ENCODE results near the gene RB1.

RB1 gene

GRCh38 chr13:48266150-48266549 lies 37.4 kb upstream of the RB1 start:
- Histone ChIP-seq H3K27ac (ENCODE audit: insufficient read depth, low read depth, low read length, poor library complexity, severe bottlenecking) (no peak overlapping the region), H3K27me3 (ENCODE audit: control insufficient read depth, insufficient read depth, low read length, poor library complexity, severe bottlenecking) (no peaks in the 10 kb centered on the region), H3K4me3 (ENCODE audit: insufficient read depth, low read depth, low read length) (no peak overlapping the region), H3K4me1 (ENCODE audit: control insufficient read depth, insufficient read depth, low read length) (peaks cover 4% of the 10 kb centered on the region), H3K9me3 (ENCODE audit: control insufficient read depth, low read length) (no peaks in the 10 kb centered on the region), H3K36me3 (ENCODE audit: control insufficient read depth, insufficient read depth, low read length) (peaks cover 7% of the 10 kb centered on the region)

DNA sequence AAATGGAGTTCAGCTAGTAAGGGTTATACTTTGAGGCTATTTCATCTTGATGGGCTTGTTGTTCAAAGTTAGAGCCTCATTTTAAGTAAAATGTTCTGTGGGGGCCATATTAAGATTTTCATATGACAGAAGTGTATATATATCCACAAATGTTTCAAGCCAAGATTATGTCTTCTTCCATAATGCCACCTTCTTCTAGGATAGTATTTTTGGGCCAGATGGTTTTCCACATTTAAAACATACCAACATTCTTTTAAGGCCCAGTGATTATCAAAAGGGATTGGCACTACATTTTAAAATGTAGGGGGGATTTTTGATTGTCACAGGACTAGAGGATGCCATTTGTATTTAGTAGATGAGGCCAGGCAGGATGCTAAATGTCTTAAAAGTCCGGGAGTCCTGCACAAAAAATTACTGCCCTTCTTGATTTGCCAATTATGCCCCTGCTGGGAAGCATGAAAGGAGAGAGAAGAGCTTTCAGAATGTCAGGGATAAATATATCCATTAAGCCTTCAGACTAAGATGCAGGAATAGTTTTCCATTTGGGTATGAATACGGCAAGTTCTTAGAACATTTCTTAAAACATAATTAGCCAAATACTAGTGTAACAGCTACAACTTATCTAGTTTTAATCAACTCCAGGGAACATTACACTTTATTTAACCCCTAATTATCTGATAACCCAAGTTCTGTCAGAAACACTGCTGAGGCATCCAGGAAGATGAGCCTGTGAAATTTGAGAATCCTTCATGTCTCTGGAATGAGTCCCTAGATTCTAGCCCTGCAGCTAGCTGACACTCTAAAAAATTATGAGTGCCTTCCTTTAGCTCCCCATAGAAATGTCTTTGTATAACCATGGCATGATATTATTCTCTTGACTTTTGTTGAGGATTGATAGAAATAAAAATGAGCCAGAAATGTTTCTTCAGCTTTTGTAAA lies 36.6 kb upstream of the RB1 start:
- Histone ChIP-seq H3K4me1 (ENCODE audit: control insufficient read depth, insufficient read depth, low read length) (peaks cover 4% of the 10 kb centered on the region), H3K4me3 (ENCODE audit: insufficient read depth, low read depth, low read length) (no peak overlapping the region), H3K36me3 (ENCODE audit: control insufficient read depth, insufficient read depth, low read length) (peaks cover 7% of the 10 kb centered on the region), H3K9me3 (ENCODE audit: control insufficient read depth, low read length) (no peaks in the 10 kb centered on the region), H3K27me3 (ENCODE audit: control insufficient read depth, insufficient read depth, low read length, poor library complexity, severe bottlenecking) (no peaks in the 10 kb centered on the region), H3K27ac (ENCODE audit: insufficient read depth, low read depth, low read length, poor library complexity, severe bottlenecking) (no peak overlapping the region)
- WGBS, 2 experiments: 90% methylated on average over 2 of the region's 2 CpGs

GRCh38 chr13:48268019-48268418 lies 35.5 kb upstream of the RB1 start:
- H3K36me3 ChIP-seq (ENCODE audit: control insufficient read depth, insufficient read depth, low read length): no peaks in the 10 kb centered on the region
- 92 to 95% methylated on average over 4 of the region's 4 CpGs for WGBS, 2 experiments
- no peaks in the 10 kb centered on the region for H3K27me3 ChIP-seq (ENCODE audit: control insufficient read depth, insufficient read depth, low read length, poor library complexity, severe bottlenecking)
- no peaks in the 10 kb centered on the region for H3K9me3 ChIP-seq (ENCODE audit: control insufficient read depth, low read length)
- H3K27ac ChIP-seq (ENCODE audit: insufficient read depth, low read depth, low read length, poor library complexity, severe bottlenecking): no peak overlapping the region
- peaks cover 4% of the 10 kb centered on the region for H3K4me1 ChIP-seq (ENCODE audit: control insufficient read depth, insufficient read depth, low read length)
- no peak overlapping the region for H3K4me3 ChIP-seq (ENCODE audit: insufficient read depth, low read depth, low read length)

- H3K27ac ChIP-seq (ENCODE audit: insufficient read depth, low read depth, low read length, poor library complexity, severe bottlenecking): no peak overlapping the region
- no peak overlapping the region for H3K4me3 ChIP-seq (ENCODE audit: insufficient read depth, low read depth, low read length)
- H3K4me1 ChIP-seq (ENCODE audit: control insufficient read depth, insufficient read depth, low read length): no peaks in the 10 kb centered on the region
- H3K9me3 ChIP-seq (ENCODE audit: control insufficient read depth, low read length): no peaks in the 10 kb centered on the region
- no peaks in the 10 kb centered on the region for H3K36me3 ChIP-seq (ENCODE audit: control insufficient read depth, insufficient read depth, low read length)
- WGBS, 2 experiments: 90 to 91% methylated on average over 4 of the region's 4 CpGs
- no peaks in the 10 kb centered on the region for H3K27me3 ChIP-seq (ENCODE audit: control insufficient read depth, insufficient read depth, low read length, poor library complexity, severe bottlenecking)
These were observed 30.2 kb upstream of the RB1 start for GRCh38 chr13:48273346-48273745.

DNA sequence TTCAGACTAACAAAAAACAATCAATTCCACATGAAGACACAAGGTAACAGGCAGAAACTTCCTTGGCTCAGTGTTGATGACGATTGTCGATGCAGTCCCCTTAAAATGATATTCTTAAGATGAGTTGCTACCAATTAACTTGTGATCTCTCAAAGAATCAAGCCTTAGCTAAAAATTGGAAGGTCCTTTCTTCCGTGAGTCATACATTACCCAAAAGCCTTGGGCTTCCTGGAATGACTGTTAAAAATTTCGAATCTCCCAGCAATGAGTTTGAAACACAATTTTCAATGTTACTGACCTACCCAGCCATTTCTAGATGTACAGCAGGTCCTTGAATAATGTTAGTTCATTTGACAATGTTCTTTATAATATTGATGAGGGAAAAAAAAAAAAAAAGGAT lies 28.0 kb upstream of the RB1 start:
- H3K27me3 ChIP-seq (ENCODE audit: control insufficient read depth, insufficient read depth, low read length, poor library complexity, severe bottlenecking): no peaks in the 10 kb centered on the region
- no peak overlapping the region for H3K27ac ChIP-seq (ENCODE audit: insufficient read depth, low read depth, low read length, poor library complexity, severe bottlenecking)
- H3K36me3 ChIP-seq (ENCODE audit: control insufficient read depth, insufficient read depth, low read length): no peaks in the 10 kb centered on the region
- H3K4me1 ChIP-seq (ENCODE audit: control insufficient read depth, insufficient read depth, low read length): no peaks in the 10 kb centered on the region
- WGBS, 2 experiments: 90 to 96% methylated on average over 4 of the region's 4 CpGs
- H3K9me3 ChIP-seq (ENCODE audit: control insufficient read depth, low read length): no peaks in the 10 kb centered on the region
- H3K4me3 ChIP-seq (ENCODE audit: insufficient read depth, low read depth, low read length): no peak overlapping the region

- no peak overlapping the region for H3K4me3 ChIP-seq (ENCODE audit: insufficient read depth, low read depth, low read length)
- H3K27me3 ChIP-seq (ENCODE audit: control insufficient read depth, insufficient read depth, low read length, poor library complexity, severe bottlenecking): no peaks in the 10 kb centered on the region
- H3K4me1 ChIP-seq (ENCODE audit: control insufficient read depth, insufficient read depth, low read length): no peaks in the 10 kb centered on the region
- 70 to 72% methylated on average over 2 of the region's 2 CpGs for WGBS, 2 experiments
- no peak overlapping the region for H3K27ac ChIP-seq (ENCODE audit: insufficient read depth, low read depth, low read length, poor library complexity, severe bottlenecking)
- no peaks in the 10 kb centered on the region for H3K36me3 ChIP-seq (ENCODE audit: control insufficient read depth, insufficient read depth, low read length)
- H3K9me3 ChIP-seq (ENCODE audit: control insufficient read depth, low read length): no peaks in the 10 kb centered on the region
These were observed 24.7 kb upstream of the RB1 start for GRCh38 chr13:48278806-48279205.

- no peaks in the 10 kb centered on the region for H3K4me1 ChIP-seq (ENCODE audit: control insufficient read depth, insufficient read depth, low read length)
- no peaks in the 10 kb centered on the region for H3K9me3 ChIP-seq (ENCODE audit: control insufficient read depth, low read length)
- no peaks in the 10 kb centered on the region for H3K27me3 ChIP-seq (ENCODE audit: control insufficient read depth, insufficient read depth, low read length, poor library complexity, severe bottlenecking)
- H3K27ac ChIP-seq (ENCODE audit: insufficient read depth, low read depth, low read length, poor library complexity, severe bottlenecking): no peak overlapping the region
- no peak overlapping the region for H3K4me3 ChIP-seq (ENCODE audit: insufficient read depth, low read depth, low read length)
- no peaks in the 10 kb centered on the region for H3K36me3 ChIP-seq (ENCODE audit: control insufficient read depth, insufficient read depth, low read length)
- 100% methylated on average over 1 of the region's 1 CpG; no CpG with 5 or more reads in 1 of the 2 experiments for WGBS, 2 experiments
These were observed 22.0 kb upstream of the RB1 start for GRCh38 chr13:48281556-48281955.

- no peaks in the 10 kb centered on the region for H3K27me3 ChIP-seq (ENCODE audit: control insufficient read depth, insufficient read depth, low read length, poor library complexity, severe bottlenecking)
- no peaks in the 10 kb centered on the region for H3K36me3 ChIP-seq (ENCODE audit: control insufficient read depth, insufficient read depth, low read length)
- H3K4me3 ChIP-seq (ENCODE audit: insufficient read depth, low read depth, low read length): no peak overlapping the region
- 84 to 93% methylated on average over 2 of the region's 2 CpGs for WGBS, 2 experiments
- H3K4me1 ChIP-seq (ENCODE audit: control insufficient read depth, insufficient read depth, low read length): no peaks in the 10 kb centered on the region
- H3K27ac ChIP-seq (ENCODE audit: insufficient read depth, low read depth, low read length, poor library complexity, severe bottlenecking): no peak overlapping the region
- no peaks in the 10 kb centered on the region for H3K9me3 ChIP-seq (ENCODE audit: control insufficient read depth, low read length)
These were observed 11.8 kb upstream of the RB1 start for GRCh38 chr13:48291730-48292129.

- WGBS, 2 experiments: 91 to 94% methylated on average over 4 of the region's 4 CpGs
- H3K4me3 ChIP-seq (ENCODE audit: insufficient read depth, low read depth, low read length): no peak overlapping the region
- no peaks in the 10 kb centered on the region for H3K36me3 ChIP-seq (ENCODE audit: control insufficient read depth, insufficient read depth, low read length)
- H3K27me3 ChIP-seq (ENCODE audit: control insufficient read depth, insufficient read depth, low read length, poor library complexity, severe bottlenecking): no peaks in the 10 kb centered on the region
- no peak overlapping the region for H3K27ac ChIP-seq (ENCODE audit: insufficient read depth, low read depth, low read length, poor library complexity, severe bottlenecking)
- H3K9me3 ChIP-seq (ENCODE audit: control insufficient read depth, low read length): no peaks in the 10 kb centered on the region
- H3K4me1 ChIP-seq (ENCODE audit: control insufficient read depth, insufficient read depth, low read length): no peaks in the 10 kb centered on the region
These were observed 10.9 kb upstream of the RB1 start for GRCh38 chr13:48292650-48293049.

DNA sequence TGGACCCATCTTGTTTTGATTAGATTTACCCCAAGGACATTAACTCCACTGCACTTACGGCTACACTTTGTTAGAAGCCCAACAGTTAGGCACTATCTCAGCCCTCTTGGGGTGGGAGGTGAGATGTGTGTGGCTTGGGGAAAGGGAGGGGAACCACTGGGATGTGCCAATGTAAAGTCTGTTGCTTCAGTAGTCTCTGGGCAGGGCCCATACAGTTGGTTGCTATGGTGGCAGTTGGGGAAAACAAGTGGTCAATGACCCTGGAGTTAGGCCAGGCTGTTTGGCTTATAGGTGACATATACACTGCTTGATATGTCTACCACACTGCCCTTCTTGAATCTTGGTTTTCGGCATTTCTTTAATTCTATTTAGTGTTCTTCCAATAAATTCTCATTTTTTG lies 8.9 kb upstream of the RB1 start:
- Histone ChIP-seq H3K4me1 (ENCODE audit: control insufficient read depth, insufficient read depth, low read length) (no peaks in the 10 kb centered on the region), H3K9me3 (ENCODE audit: control insufficient read depth, low read length) (no peaks in the 10 kb centered on the region), H3K27ac (ENCODE audit: insufficient read depth, low read depth, low read length, poor library complexity, severe bottlenecking) (no peak overlapping the region), H3K27me3 (ENCODE audit: control insufficient read depth, insufficient read depth, low read length, poor library complexity, severe bottlenecking) (no peaks in the 10 kb centered on the region), H3K36me3 (ENCODE audit: control insufficient read depth, insufficient read depth, low read length) (no peaks in the 10 kb centered on the region), H3K4me3 (ENCODE audit: insufficient read depth, low read depth, low read length) (no peak overlapping the region)
- 91 to 100% methylated on average over 2 of the region's 2 CpGs for WGBS, 2 experiments
